ENCODE data around the gene TLE6.

Gene TLE6

DNA sequence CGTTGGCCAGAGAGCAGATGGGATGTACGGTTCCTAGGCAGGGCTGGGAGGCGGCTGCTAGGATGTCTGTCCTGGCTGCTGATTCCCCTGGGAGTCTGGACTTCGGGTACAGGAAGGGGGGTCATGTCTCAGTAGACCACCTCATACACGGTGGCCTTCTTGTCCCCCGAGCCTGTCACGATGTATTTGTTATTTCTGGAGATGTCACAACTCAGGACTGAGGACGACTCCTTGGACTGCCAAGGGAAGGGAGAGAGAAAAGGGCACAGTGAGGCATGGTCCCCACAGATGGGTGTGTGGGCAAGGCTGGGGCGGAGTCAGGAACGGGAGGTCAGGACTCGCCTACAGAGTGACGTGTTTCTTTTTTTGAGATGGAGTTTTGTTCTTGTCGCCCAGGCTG, 20.4 kb downstream of the TLE6 start:
- CTCF ChIA-PET = interaction anchor here (0.8 kb wide), 1 partner anchor 57 kb away, joined by 4 read pairs; no protein-coding TSS in a partner anchor
- H3K27ac ChIP-seq = peak overlapping the region; percentile 46
- no peak for DNase-seq (ENCODE audit: low spot score)
- POLR2A ChIA-PET (ENCODE audit: low non-redundant PET) = no interaction called here
- TF ChIP-seq, protein P1, sequence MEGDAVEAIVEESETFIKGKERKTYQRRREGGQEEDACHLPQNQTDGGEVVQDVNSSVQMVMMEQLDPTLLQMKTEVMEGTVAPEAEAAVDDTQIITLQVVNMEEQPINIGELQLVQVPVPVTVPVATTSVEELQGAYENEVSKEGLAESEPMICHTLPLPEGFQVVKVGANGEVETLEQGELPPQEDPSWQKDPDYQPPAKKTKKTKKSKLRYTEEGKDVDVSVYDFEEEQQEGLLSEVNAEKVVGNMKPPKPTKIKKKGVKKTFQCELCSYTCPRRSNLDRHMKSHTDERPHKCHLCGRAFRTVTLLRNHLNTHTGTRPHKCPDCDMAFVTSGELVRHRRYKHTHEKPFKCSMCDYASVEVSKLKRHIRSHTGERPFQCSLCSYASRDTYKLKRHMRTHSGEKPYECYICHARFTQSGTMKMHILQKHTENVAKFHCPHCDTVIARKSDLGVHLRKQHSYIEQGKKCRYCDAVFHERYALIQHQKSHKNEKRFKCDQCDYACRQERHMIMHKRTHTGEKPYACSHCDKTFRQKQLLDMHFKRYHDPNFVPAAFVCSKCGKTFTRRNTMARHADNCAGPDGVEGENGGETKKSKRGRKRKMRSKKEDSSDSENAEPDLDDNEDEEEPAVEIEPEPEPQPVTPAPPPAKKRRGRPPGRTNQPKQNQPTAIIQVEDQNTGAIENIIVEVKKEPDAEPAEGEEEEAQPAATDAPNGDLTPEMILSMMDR (conservative IDR thresholded peaks at IDR 0.05; ENCODE audit: low read depth) = no peak

DNA sequence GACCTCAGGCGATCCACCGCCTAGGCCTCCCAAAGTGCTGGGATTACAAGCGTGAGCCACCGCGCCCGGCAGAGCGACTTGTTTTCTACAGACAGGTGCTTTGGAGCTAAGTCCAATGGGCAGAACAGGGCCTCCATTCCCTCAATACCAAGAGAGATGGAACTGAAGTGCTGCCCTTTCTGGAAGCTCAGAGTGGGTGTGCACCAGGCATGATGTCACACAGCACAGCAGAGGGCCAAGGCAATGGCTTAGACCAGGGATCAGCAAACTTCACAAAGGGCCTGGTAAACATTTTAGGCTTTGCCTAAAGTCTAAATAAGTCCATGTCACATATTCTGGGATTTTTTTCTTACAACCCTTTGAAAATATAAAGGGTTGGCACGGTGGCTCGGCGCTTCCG, 21.3 kb downstream of the TLE6 start:
- ChIA-PET CTCF (no interaction called here), POLR2A (ENCODE audit: low non-redundant PET) (no interaction called here)
- H3K27ac ChIP-seq = no peak overlapping the region
- DNase-seq (ENCODE audit: low spot score) = no peak
- TF ChIP-seq, protein P1 (conservative IDR thresholded peaks at IDR 0.05; ENCODE audit: low read depth) = no peak

DNA sequence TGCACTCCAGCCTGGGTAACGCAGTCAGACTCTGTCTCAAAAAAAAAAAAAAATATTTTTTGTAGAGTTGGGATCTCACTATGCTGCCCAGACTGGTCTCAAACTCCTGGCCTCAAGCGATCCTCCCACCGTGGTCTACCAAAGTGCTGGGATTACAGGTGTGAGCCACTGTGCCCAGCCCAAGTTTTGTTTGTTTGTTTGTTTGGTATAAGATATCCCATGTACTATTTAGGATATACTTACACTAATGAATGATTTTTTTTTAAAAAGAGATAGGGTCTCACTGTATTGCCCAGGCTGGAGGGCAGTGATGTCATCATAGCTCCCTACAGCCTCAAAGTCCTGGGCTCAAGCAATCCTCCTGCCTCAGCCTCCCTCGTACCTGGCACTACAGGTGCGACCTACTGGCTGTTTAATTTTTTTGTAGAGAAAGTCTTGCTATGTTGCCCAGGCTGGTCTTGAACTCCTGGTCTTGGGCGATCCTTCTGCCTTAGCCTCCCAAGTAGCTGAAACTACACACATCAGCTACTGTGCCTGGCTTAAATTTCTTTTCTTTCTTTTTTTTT, 24.0 kb downstream of the TLE6 start:
- TF ChIP-seq, protein P1 (conservative IDR thresholded peaks at IDR 0.05; ENCODE audit: low read depth) = no peak
- CTCF ChIA-PET = interaction anchor here (0.6 kb wide), 2 partner anchors 160 to 240 kb away, joined by 3 read pairs; no protein-coding TSS in a partner anchor
- POLR2A ChIA-PET (ENCODE audit: low non-redundant PET) = interaction anchor here (0.6 kb wide), 1 partner anchor 34 kb away, joined by 9 read pairs; no protein-coding TSS in a partner anchor
- no peak overlapping the region for H3K27ac ChIP-seq
- DNase-seq (ENCODE audit: low spot score) = no peak

- ChIA-PET POLR2A (ENCODE audit: low non-redundant PET) (no interaction called here), CTCF (no interaction called here)
- DNase-seq (ENCODE audit: low spot score) = no peak
- TF ChIP-seq, protein P1 (conservative IDR thresholded peaks at IDR 0.05; ENCODE audit: low read depth) = no peak
- H3K27ac ChIP-seq = no peak overlapping the region
These were observed 25.7 kb downstream of the TLE6 start for GRCh38 chr19:3003046-3003445.

DNA sequence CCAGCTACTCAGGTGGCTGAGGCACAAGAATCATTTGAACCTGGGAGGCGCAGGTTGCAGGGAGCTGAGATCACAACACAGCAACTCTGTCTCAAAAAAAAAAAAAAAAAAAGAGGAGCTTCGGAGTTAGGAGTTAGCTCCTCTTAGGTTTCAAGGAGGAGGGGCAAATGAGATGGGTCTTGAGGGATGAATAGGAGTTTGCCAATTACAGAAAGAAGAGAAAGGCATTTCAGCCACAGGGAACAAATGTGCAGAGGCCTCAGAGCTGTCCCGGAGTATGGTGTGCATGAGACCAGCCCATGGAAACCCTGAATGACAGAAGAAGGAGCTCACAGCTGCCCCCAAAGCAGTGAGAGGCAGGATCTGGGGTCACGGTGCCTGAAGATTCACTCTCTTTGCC, 27.2 kb downstream of the TLE6 start:
- ChIA-PET POLR2A (ENCODE audit: low non-redundant PET) (interaction anchor here (0.6 kb wide), 1 partner anchor 41 kb away, joined by 4 read pairs; no protein-coding TSS in a partner anchor), CTCF (interaction anchor here (0.6 kb wide), 1 partner anchor 937 kb away, joined by 3 read pairs; no protein-coding TSS in a partner anchor)
- DNase-seq (ENCODE audit: low spot score) = no peak
- H3K27ac ChIP-seq = no peak overlapping the region
- TF ChIP-seq, protein P1 (conservative IDR thresholded peaks at IDR 0.05; ENCODE audit: low read depth) = no peak

DNA sequence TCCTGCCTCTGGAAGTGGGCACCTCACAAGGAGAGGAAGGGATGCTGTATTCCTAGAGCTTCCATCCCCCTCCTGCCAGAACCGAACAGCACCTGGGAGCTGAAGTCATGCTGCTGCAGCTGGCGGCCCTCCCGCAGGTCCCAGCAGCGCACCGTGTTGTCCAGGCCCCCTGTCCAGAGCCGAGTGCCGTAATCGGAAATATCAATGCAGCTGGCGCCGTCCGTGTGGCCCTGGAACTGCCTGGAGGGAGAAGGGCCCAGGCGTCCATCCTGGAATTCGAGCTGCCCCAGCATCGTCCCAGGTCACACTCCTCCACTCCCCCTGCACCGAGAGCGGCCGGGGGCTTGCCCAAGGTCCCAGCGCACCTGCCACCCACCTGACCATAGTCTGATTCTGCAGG, 28.0 kb downstream of the TLE6 start:
- no peak overlapping the region for H3K27ac ChIP-seq
- no peak for DNase-seq (ENCODE audit: low spot score)
- TF ChIP-seq, protein P1 (conservative IDR thresholded peaks at IDR 0.05; ENCODE audit: low read depth) = no peak
- ChIA-PET POLR2A (ENCODE audit: low non-redundant PET) (interaction anchor here (0.6 kb wide), 1 partner anchor 39 kb away, joined by 5 read pairs; no protein-coding TSS in a partner anchor), CTCF (interaction anchor here (0.5 to 0.6 kb wide), 2 partner anchors 340 to 936 kb away, joined by 3 read pairs; no protein-coding TSS in a partner anchor)

All from RWPE1 (cell line).